ENCODE measurements around the gene KCNC3. TPM values are rescaled to one million over a fixed set of nuclear protein-coding genes. Genes with fewer than 3 reads are reported as not detected.

Gene KCNC3
- total RNA-seq, 1 donor from 2014 or later, result 19.8 TPM

DNA sequence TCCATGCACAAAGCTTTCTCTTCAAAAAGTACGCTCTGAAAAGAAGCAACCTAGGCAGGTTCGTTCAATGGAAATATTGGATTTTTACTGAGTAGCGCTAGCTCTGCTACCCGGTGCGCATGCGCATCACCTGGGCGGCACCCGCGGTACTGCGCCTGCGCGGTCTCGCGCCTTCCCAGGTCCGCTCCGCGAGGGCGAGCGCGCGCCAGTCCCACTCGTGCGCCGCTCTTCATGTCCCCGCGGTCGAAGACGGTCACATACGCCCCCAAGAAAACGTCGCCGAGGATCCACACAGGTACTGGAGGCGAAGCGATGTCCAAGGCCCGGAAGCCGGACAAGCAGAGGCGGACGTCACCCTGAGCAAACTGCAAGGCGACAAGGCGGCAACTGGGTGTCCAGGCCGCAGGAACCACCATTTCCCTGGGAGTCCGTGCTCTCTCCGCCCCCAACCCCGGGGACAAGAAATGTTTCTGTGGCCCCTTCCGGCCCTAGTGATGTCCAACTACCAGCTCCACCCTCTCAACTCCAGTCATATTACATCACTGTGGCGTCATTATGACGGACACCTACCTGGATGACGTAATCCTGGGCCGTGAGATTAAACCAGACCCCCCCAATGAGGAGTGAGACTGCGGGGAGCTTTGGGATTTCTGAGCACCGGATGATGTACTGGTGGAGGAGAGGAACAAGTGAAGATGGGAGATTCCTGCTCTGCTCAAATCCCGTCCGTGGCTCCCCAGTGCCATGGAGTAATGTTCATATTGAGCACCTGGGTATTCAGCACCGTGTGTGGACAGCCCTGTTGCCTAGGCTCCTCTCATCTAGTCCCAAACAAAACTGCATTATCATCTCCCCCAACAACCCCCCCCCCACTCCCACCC lies 4.8 kb upstream of the KCNC3 start:
- DNase-seq (ENCODE audit: low spot score, unreplicated experiment), result peak; percentile 84
- Mint-ChIP-seq H3K9me3 (ENCODE audit: low read depth) (peaks cover 12% of the 10 kb centered on the region), H3K4me1 (ENCODE audit: low read depth) (peaks cover 33% of the 10 kb centered on the region), H3K27ac (peak overlapping the region; percentile 98), H3K4me3 (ENCODE audit: low read depth) (peak overlapping the region; percentile 79), H3K36me3 (ENCODE audit: insufficient read depth) (peaks cover 8% of the 10 kb centered on the region), H3K27me3 (peaks cover 8% of the 10 kb centered on the region)
- TF ChIP-seq, protein P1, sequence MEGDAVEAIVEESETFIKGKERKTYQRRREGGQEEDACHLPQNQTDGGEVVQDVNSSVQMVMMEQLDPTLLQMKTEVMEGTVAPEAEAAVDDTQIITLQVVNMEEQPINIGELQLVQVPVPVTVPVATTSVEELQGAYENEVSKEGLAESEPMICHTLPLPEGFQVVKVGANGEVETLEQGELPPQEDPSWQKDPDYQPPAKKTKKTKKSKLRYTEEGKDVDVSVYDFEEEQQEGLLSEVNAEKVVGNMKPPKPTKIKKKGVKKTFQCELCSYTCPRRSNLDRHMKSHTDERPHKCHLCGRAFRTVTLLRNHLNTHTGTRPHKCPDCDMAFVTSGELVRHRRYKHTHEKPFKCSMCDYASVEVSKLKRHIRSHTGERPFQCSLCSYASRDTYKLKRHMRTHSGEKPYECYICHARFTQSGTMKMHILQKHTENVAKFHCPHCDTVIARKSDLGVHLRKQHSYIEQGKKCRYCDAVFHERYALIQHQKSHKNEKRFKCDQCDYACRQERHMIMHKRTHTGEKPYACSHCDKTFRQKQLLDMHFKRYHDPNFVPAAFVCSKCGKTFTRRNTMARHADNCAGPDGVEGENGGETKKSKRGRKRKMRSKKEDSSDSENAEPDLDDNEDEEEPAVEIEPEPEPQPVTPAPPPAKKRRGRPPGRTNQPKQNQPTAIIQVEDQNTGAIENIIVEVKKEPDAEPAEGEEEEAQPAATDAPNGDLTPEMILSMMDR (IDR thresholded peaks at IDR 0.05; ENCODE audit: unreplicated experiment), result no peak

GRCh38 chr19:50333235-50333736 lies 4.1 kb upstream of the KCNC3 start:
- H3K4me1 Mint-ChIP-seq (ENCODE audit: low read depth), result peaks cover 33% of the 10 kb centered on the region
- H3K27ac Mint-ChIP-seq, result peak overlapping the region; percentile 98
- peaks cover 12% of the 10 kb centered on the region for H3K9me3 Mint-ChIP-seq (ENCODE audit: low read depth)
- H3K4me3 Mint-ChIP-seq (ENCODE audit: low read depth), result peak overlapping the region; percentile 79
- peak; percentile 88 for DNase-seq (ENCODE audit: low spot score, unreplicated experiment)
- TF ChIP-seq, protein P1 (IDR thresholded peaks at IDR 0.05; ENCODE audit: unreplicated experiment), result peak; percentile 8
- H3K36me3 Mint-ChIP-seq (ENCODE audit: insufficient read depth), result peaks cover 7% of the 10 kb centered on the region
- peaks cover 8% of the 10 kb centered on the region for H3K27me3 Mint-ChIP-seq

DNA sequence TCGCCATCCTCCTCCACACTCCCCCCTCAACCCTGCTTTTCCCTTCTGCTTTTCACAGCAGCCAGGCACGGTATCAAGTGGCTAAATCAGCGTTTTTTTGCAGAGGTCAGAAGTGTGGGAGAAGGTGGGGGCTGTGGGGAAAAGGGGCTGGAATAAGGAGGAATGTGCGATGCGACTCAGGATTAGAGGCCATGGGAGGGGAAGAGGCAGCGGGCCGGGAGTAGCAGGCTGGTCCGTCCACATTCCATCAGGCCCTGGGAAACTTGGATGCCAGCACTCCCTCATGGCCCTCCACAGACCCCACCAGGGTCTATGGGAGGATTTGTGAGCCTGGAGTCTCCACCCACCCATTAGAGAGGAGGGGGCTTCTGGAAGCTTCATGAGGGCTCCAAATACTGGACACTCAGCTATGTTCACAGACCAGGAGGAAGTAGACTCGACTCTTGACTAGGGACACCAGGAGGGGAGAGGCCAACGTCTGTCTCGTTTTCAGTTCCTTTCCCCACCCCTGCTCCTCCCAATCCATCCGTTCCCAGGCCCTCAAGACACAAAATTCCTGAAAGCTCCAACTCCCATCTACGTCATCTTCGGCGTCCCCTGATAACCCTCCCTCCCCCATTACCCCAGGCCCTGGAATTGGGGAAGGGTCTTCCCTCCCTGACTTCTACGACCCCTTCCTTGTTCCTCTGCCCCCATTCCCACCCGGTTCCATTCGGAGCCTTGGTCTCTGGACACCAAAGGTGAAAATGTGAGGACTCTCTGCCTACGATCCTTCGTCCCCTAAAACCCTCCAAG lies 3.3 kb upstream of the KCNC3 start:
- Mint-ChIP-seq H3K4me1 (ENCODE audit: low read depth) (peaks cover 35% of the 10 kb centered on the region), H3K27me3 (peaks cover 13% of the 10 kb centered on the region), H3K36me3 (ENCODE audit: insufficient read depth) (peaks cover 6% of the 10 kb centered on the region), H3K9me3 (ENCODE audit: low read depth) (peaks cover 12% of the 10 kb centered on the region), H3K27ac (peak overlapping the region; percentile 98), H3K4me3 (ENCODE audit: low read depth) (peak overlapping the region; percentile 79)
- TF ChIP-seq, protein P1 (IDR thresholded peaks at IDR 0.05; ENCODE audit: unreplicated experiment), result no peak
- peak; percentile 41 for DNase-seq (ENCODE audit: low spot score, unreplicated experiment)

GRCh38 chr19:50331994-50332243 lies 2.7 kb upstream of the KCNC3 start:
- Mint-ChIP-seq H3K36me3 (ENCODE audit: insufficient read depth) (peaks cover 8% of the 10 kb centered on the region), H3K4me3 (ENCODE audit: low read depth) (peak overlapping the region; percentile 79), H3K27me3 (peaks cover 18% of the 10 kb centered on the region), H3K27ac (peak overlapping the region; percentile 98), H3K9me3 (ENCODE audit: low read depth) (peaks cover 12% of the 10 kb centered on the region), H3K4me1 (ENCODE audit: low read depth) (peaks cover 40% of the 10 kb centered on the region)
- TF ChIP-seq, protein P1 (IDR thresholded peaks at IDR 0.05; ENCODE audit: unreplicated experiment), result no peak
- DNase-seq (ENCODE audit: low spot score, unreplicated experiment), result no peak

DNA sequence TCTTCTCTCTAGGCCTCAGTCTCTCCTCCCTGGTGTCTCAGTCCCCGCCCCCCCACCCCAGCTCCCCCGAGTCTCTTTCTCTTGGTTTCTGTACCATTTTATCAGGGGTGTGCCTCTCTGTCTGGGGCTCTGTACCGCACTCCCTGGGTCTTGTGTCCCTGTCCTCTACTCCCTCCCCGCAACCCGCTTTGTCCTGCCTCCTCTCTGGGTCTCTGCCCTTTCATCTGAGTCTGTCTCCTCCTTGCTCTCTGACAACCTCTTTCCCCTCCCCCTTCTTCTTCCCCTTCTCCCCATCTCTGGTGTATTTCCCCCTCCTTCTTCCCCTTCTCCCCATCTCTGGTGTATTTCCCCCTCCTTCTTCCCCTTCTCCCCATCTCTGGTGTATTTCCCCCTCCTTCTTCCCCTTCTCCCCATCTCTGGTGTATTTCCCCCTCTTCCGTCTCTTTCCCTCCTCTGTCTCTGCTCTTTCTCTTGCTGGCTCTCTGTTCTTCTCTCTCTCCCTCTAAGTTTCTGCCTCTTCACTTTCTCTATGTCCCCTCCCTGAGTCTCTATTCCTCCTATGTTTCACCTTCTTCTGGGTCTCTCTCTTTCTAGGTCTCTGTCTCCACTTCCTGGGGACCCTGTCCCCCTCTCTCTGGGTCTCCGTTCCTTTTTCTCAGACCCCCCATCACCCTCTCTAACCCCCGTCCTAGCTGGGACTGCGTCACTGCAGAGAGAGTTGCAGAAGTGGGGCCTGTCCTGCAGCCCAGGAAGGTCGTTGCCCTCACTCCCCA lies 2.2 kb upstream of the KCNC3 start:
- Mint-ChIP-seq H3K27ac (peak overlapping the region; percentile 98), H3K36me3 (ENCODE audit: insufficient read depth) (peaks cover 8% of the 10 kb centered on the region), H3K27me3 (peaks cover 23% of the 10 kb centered on the region), H3K4me3 (ENCODE audit: low read depth) (peak overlapping the region; percentile 79), H3K9me3 (ENCODE audit: low read depth) (peaks cover 12% of the 10 kb centered on the region), H3K4me1 (ENCODE audit: low read depth) (peaks cover 42% of the 10 kb centered on the region)
- no peak for DNase-seq (ENCODE audit: low spot score, unreplicated experiment)
- TF ChIP-seq, protein P1 (IDR thresholded peaks at IDR 0.05; ENCODE audit: unreplicated experiment), result no peak

Measured in progenitor cell of endocrine pancreas (in vitro differentiated cells).